Thoracic aorta (tissue), 2 donors: ENCODE data around the gene CAPS. TPM values are rescaled to one million over a fixed set of nuclear protein-coding genes. Genes with fewer than 3 reads are reported as not detected.

Experiments
- ATAC-seq: fragments of 150-250 bp; one replicate; pipeline ENCODE4 v1.8.0; 2017; ENCODE audit warnings: low read depth; ENCODE audit not compliant: insufficient number of reproducible peaks, low FRiP score
- DNase-seq: peaks from one replicate; pipeline ENCODE4 v3.0.0-alpha.2; 2020; ENCODE audit warnings: low spot score
- H3K27ac ChIP-seq, 2 donors: fragments of 200-600 bp; sonication (generic); 1 replicate in 1 of 2; 2 replicates in 1 of 2; pipeline ENCODE4 v1.5.1; 2016; ENCODE audit warnings: mild to moderate bottlenecking in 2 of 2, moderate library complexity in 2 of 2
- H3K27me3 ChIP-seq: fragments of 200-600 bp; sonication (generic); replicated peaks from 2 replicates; pipeline ENCODE4 v1.6.0; 2016; ENCODE audit warnings: mild to moderate bottlenecking; ENCODE audit not compliant: insufficient read depth
- H3K36me3 ChIP-seq: fragments of 200-600 bp; sonication (generic); one replicate; pipeline ENCODE4 v1.5.1; 2016
- H3K4me1 ChIP-seq, 2 donors: fragments of 200-600 bp; sonication (generic); 1 replicate in 1 of 2; 2 replicates in 1 of 2; pipeline versions ENCODE4 v1.5.1 to v1.6.0; 2016; ENCODE audit warnings: low read depth in 2 of 2, mild to moderate bottlenecking in 1 of 2; ENCODE audit not compliant: control insufficient read depth in 1 of 2
- H3K4me3 ChIP-seq: fragments of 200-600 bp; sonication (generic); 2 replicates; pipeline ENCODE4 v1.5.1; 2016; ENCODE audit warnings: mild to moderate bottlenecking
- H3K9me3 ChIP-seq: fragments of 200-600 bp; sonication (generic); 2 replicates; pipeline ENCODE4 v1.5.1; 2016
- CTCF ChIP-seq: fragments of 200-600 bp; sonication (generic); IDR thresholded peaks from one replicate; pipeline ENCODE4 v1.5.1; 2019; ENCODE audit warnings: antibody characterized with exemption
- total RNA-seq, 2 donors: library from RNA; depleted of rRNA; stranded (reverse); fragments of >200 nt; gene quantifications; one replicate each; pipeline versions ENCODE4 v1.1.0 to v1.2.3, GENCODE V29; 2016

The CAPS gene
- total RNA-seq, 2 donors from 2014 or later = 8.5 to 48.7 TPM

- Histone ChIP-seq H3K27ac (no peak overlapping the region), H3K27me3 (no peaks in the 10 kb centered on the region), H3K4me3 (no peak overlapping the region), H3K36me3 (peaks cover 36% of the 10 kb centered on the region), H3K4me1 (peaks cover 4 to 19% of the 10 kb centered on the region in 2 donors), H3K9me3 (no peaks in the 10 kb centered on the region)
- TF ChIP-seq CTCF = no peak
- DNase-seq (no peak), ATAC-seq (no peak)
Measured at GRCh38 chr19:5932609-5933262, 18.7 kb downstream of the CAPS start.

GRCh38 chr19:5933391-5934068 lies 19.5 kb downstream of the CAPS start:
- Histone ChIP-seq H3K4me1 (peaks cover 4 to 19% of the 10 kb centered on the region in 2 donors), H3K9me3 (no peaks in the 10 kb centered on the region), H3K27ac (no peak overlapping the region), H3K4me3 (no peak overlapping the region), H3K36me3 (peaks cover 29% of the 10 kb centered on the region), H3K27me3 (no peaks in the 10 kb centered on the region)
- DNase-seq (no peak), ATAC-seq (no peak)
- no peak for TF ChIP-seq CTCF

DNA sequence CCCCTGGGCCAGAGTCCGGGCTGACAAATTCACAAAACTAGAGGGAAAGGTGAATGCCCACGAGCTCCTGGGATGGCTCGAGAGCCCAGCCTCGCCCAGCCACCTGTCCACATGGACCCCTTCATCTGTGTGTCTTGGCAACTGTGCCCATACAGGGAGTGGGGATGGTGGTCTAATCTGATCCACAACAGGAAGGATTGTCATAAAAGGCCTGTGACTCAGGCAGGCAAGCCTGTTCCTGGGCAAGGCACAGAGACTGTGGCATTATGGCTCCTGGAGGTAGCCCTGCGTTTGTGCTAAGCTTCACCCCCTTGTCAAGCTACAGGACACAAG lies 20.0 kb downstream of the CAPS start:
- Histone ChIP-seq H3K9me3 (no peaks in the 10 kb centered on the region), H3K4me3 (no peak overlapping the region), H3K36me3 (peaks cover 28% of the 10 kb centered on the region), H3K4me1 (peaks cover 4 to 19% of the 10 kb centered on the region in 2 donors), H3K27me3 (no peaks in the 10 kb centered on the region), H3K27ac (peak overlapping the region in 1 of 2 donors; percentile 25)
- no peak for TF ChIP-seq CTCF
- DNase-seq = no peak
- ATAC-seq = no peak

GRCh38 chr19:5934774-5935472 lies 20.9 kb downstream of the CAPS start:
- H3K27ac ChIP-seq = peak overlapping the region; percentile 15 to 25
- ATAC-seq (no peak), DNase-seq (no peak)
- no peaks in the 10 kb centered on the region for H3K27me3 ChIP-seq
- TF ChIP-seq CTCF = no peak
- H3K4me3 ChIP-seq = no peak overlapping the region
- H3K4me1 ChIP-seq = peaks cover 4 to 19% of the 10 kb centered on the region in 2 donors
- H3K9me3 ChIP-seq = no peaks in the 10 kb centered on the region
- peaks cover 30% of the 10 kb centered on the region for H3K36me3 ChIP-seq
